Activated CD4-positive, alpha-beta T cell treated with anti-CD3 and anti-CD28 coated beads, Interleukin-2, amount 50 U/mL, for 4 hours (primary cell): ENCODE results near the gene GLDN.

Experiments
- DNase-seq, 2 experiments: peaks; one replicate each; pipeline ENCODE4 v3.0.0-alpha.2; 2020

Gene GLDN

DNA sequence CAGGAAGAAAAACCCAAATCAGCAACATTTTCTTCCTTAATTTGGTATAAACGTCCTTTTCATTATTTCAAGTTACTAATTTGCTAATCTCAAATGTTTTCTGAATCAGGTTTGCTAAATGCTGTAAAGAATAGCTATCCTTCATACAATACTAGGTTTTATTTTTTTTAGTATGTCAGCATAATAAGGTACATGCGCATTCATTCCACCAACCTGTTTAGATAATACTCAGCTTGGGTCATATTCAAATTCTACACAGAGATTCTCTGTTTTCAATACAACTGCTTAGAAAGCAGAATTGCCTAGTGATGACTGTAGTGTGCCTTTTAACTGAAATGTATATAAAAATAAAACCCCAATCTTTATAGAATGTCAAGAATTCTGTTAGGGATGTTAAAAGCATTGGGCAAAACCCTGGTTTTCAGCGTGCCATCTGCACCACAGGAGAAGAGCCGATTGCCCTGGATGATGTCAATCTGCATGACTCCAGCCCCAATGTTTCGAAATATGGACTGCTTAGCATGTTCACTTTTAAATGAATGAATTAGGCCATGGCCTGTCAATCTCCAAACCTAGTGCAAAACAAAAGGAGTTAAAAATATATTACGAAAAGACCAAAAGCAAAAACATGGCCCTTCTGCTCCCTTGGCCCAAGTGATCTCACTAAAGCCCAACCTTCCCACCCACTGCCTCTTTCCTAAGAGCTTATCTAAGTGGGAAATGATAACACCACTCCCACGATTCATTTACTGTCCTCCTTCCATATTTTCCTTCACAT lies 107.4 kb downstream of the GLDN start:
- DNase-seq: no peak

DNA sequence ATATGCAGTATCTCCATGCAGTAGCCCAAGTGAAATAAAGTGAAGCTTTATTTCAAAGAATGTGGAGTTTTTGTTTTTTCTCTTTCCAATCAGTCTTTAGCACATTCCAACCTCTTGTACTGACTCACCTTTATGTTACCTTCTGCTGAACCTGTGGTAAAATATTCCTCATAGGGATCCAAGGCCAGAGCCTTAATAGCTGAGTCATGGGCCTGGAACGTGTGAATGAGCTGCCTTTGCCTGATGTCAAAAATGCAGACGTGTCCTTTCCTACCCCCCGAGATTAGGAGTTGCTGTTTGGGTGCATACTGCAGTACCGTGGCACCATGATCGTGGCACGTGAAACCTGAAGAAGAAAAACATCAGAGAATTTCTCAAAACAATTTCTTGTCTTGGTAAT lies 108.5 kb downstream of the GLDN start:
- no peak for DNase-seq
